Measurements from ENCODE around the gene FGFR3. TPM values are rescaled to one million over a fixed set of nuclear protein-coding genes. Genes with fewer than 3 reads are reported as not detected.
"Not testable (repeated sequence)": the region's sequence is repeated elsewhere in the genome, so short reads cannot be mapped to it uniquely, and the experiment has no call there.

The FGFR3 gene
- total RNA-seq, 2 experiments from 2014 or later, result not detected

GRCh38 chr4:1821679-1822567, 28.8 kb downstream of the FGFR3 start:
- no peaks in the 10 kb centered on the region for H3K9me3 Mint-ChIP-seq
- peaks cover 23% of the 10 kb centered on the region for H3K36me3 Mint-ChIP-seq
- H3K4me1 Mint-ChIP-seq, result no peaks in the 10 kb centered on the region
- H3K4me3 Mint-ChIP-seq, result no peak overlapping the region
- no peak for DNase-seq
- no peak overlapping the region for H3K27ac Mint-ChIP-seq
- H3K27me3 Mint-ChIP-seq, result no peaks in the 10 kb centered on the region

DNA sequence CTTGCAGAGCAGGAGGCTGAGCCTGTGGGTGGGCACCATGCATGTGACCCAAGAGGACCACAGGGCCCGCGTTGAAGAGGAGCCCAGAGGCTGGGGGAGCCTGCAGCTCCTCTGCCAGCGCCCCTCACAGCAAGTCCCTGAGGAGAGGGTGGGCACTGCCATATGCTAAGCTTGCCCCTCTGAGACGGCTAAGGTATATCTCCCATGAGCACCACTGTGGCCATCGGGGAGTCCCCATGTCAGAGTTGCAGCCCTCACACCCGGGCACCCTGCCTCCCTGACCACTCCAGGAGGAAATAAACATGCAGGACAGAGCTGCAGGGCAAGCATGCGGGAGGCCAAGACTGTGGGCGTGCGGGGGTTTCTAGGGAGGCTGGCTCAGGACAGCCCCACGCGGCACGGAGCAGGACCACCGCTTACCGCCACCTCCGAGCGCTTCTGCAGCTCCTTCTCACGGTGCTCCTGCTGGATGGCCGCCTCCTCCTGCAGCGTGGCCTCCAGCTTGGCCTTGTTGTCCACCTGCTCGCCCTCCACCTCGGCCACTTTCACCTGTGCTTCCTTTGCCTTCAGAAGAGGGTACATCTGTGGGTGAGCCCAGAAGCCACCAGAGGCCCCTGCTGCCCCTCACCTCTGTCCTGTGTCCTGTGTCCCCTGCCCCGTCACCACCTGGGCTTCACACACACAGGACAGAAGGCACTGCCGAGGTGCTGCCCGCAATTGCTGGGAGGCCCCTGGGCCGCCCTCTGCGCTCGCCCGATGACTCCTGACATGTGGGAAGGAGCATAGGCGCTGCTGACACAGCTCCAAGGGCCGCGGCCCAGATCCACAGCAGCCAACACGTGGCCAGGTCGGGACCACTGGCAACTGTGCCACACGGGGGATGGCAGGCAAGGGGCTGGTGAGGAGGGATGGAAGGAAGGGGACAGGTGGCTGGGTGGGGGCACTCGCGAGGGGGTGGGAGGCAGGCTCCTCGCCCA, 29.8 kb downstream of the FGFR3 start:
- no peaks in the 10 kb centered on the region for H3K9me3 Mint-ChIP-seq
- H3K27ac Mint-ChIP-seq, result no peak overlapping the region
- H3K4me1 Mint-ChIP-seq, result no peaks in the 10 kb centered on the region
- no peak overlapping the region for H3K4me3 Mint-ChIP-seq
- H3K27me3 Mint-ChIP-seq, result no peaks in the 10 kb centered on the region
- DNase-seq, result no peak
- peaks cover 23% of the 10 kb centered on the region for H3K36me3 Mint-ChIP-seq

GRCh38 chr4:1823545-1823932, 30.4 kb downstream of the FGFR3 start:
- H3K36me3 Mint-ChIP-seq, result peaks cover 18% of the 10 kb centered on the region

DNA sequence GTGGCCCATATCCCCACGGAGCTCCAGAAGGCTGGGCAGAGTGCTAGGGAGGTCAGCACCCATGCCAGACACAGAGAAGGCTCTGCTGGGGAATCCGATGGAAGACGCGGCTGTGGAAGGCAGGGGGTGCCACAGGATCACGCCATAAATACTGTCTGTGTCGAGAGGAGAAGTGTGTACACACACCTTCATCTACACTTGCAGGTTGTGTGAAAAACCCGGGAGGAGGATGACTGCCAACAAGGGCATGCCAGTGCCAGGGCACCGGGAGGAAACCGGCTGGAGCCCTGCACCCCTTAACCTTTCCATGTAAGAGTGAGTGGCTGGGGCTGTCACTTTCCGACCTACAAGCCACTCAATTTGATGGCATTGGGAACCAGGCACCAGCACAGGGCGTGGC, 31.7 kb downstream of the FGFR3 start:
- no peaks in the 10 kb centered on the region for H3K4me1 Mint-ChIP-seq
- no peaks in the 10 kb centered on the region for H3K9me3 Mint-ChIP-seq
- DNase-seq, result no peak
- no peaks in the 10 kb centered on the region for H3K27me3 Mint-ChIP-seq
- no peak overlapping the region for H3K27ac Mint-ChIP-seq
- no peak overlapping the region for H3K4me3 Mint-ChIP-seq
- peaks cover 20% of the 10 kb centered on the region for H3K36me3 Mint-ChIP-seq

More at GRCh38 chr4:1823545-1823932, 30.4 kb downstream of the FGFR3 start:
- H3K27me3 Mint-ChIP-seq, result no peaks in the 10 kb centered on the region
- DNase-seq, result no peak
- no peaks in the 10 kb centered on the region for H3K9me3 Mint-ChIP-seq
- no peak overlapping the region for H3K27ac Mint-ChIP-seq
- H3K4me3 Mint-ChIP-seq, result no peak overlapping the region
- no peaks in the 10 kb centered on the region for H3K4me1 Mint-ChIP-seq

DNA sequence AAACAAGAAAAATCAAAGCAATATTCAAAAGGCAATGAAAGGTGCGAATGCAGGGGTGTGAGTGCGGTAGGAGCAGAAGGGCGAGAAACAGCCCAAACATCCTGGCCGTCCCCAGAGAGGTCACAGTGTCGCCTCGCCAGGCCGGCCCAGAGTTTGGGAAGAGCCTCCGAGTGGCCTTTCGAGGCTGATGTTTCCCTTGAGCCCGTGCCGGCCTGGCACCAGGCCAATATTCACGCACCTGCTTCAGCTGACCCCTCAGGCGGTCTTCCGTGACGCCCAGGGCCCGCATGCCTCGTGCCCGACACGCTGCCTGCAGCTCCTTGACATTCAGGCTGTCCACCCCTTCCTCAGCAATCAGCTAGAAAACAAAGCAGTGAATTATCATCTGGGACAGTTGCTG, 32.2 kb downstream of the FGFR3 start:
- H3K27ac Mint-ChIP-seq, result no peak overlapping the region
- DNase-seq, result no peak
- peaks cover 24% of the 10 kb centered on the region for H3K36me3 Mint-ChIP-seq
- H3K9me3 Mint-ChIP-seq, result no peaks in the 10 kb centered on the region
- H3K27me3 Mint-ChIP-seq, result no peaks in the 10 kb centered on the region
- no peak overlapping the region for H3K4me3 Mint-ChIP-seq
- H3K4me1 Mint-ChIP-seq, result no peaks in the 10 kb centered on the region

DNA sequence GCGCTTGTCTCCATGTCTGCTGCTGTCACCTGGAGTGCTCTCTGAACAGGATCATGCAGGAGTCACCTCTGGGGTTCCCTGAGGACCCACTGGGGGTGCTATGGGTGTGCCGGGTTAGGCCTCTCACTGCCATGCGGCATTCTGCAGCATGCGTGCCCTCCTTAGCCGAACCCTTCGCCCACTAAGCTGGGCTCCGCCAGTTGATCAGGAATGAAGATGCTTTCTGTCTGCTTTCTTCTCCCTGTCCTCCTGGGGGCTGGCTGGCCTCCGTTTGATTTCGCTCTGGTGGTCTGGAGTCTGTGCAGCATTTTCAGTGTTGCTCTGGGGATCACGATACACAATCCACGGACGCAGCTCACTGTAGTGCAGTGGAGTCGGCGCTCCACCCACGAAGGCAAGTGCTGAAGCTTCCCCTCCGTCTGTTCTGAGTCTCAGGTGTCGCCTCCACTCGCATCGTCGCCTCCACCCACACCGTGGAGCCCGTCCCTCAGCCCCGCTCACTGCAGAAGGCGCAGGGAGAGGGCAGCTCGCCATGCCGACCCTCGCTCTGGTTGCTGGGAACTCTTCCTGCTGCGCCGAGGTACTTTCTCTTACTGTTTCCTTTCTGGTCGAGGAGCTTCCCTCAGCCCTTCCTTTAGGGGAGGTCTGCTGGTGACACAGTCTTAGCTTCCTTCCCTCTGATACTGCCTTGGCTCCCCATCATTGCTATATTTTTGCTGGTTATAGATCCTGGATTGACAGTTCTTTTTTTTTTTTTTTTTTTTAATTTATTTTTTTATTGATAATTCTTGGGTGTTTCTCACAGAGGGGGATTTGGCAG, 33.6 kb downstream of the FGFR3 start:
- Mint-ChIP-seq H3K36me3 (peaks cover 24% of the 10 kb centered on the region), H3K27me3 (no peaks in the 10 kb centered on the region), H3K4me1 (no peaks in the 10 kb centered on the region), H3K27ac (no peak overlapping the region), H3K4me3 (no peak overlapping the region), H3K9me3 (no peaks in the 10 kb centered on the region)
- no peak for DNase-seq

GRCh38 chr4:1830234-1830633, 37.1 kb downstream of the FGFR3 start:
- H3K4me1 Mint-ChIP-seq, result peaks cover 9% of the 10 kb centered on the region
- H3K4me3 Mint-ChIP-seq, result no peak overlapping the region
- H3K36me3 Mint-ChIP-seq, result peaks cover 22% of the 10 kb centered on the region
- no peaks in the 10 kb centered on the region for H3K27me3 Mint-ChIP-seq
- DNase-seq, result no peak
- H3K9me3 Mint-ChIP-seq, result no peaks in the 10 kb centered on the region
- H3K27ac Mint-ChIP-seq, result no peak overlapping the region

- no peak for DNase-seq
- peaks cover 9% of the 10 kb centered on the region for H3K4me1 Mint-ChIP-seq
- H3K27ac Mint-ChIP-seq, result no peak overlapping the region
- no peaks in the 10 kb centered on the region for H3K9me3 Mint-ChIP-seq
- H3K27me3 Mint-ChIP-seq, result no peaks in the 10 kb centered on the region
- H3K4me3 Mint-ChIP-seq, result no peak overlapping the region
- peaks cover 22% of the 10 kb centered on the region for H3K36me3 Mint-ChIP-seq
These were observed 37.6 kb downstream of the FGFR3 start for GRCh38 chr4:1830642-1831228.

DNA sequence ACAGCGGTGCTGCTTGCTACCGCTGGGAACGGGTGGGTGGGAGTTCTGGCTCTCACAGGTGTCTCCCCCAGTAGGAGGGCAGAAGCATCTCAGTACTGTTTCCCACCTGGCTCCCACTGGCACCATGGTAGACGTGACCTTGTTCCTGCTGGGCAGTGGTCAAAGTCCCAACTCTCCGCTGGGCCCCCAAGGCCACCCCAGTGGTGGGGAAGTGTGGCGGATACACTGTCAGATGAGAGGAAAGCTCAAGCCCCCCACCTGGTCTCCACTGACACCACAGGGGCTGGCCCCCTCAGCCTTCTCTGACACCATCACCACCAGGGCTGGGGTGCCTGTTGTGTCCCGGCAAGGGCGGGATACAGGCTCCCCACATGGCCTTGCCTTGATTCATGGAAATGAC, 38.2 kb downstream of the FGFR3 start:
- H3K4me3 Mint-ChIP-seq, result no peak overlapping the region
- no peaks in the 10 kb centered on the region for H3K27me3 Mint-ChIP-seq
- H3K4me1 Mint-ChIP-seq, result peaks cover 9% of the 10 kb centered on the region
- no peak overlapping the region for H3K27ac Mint-ChIP-seq
- no peaks in the 10 kb centered on the region for H3K9me3 Mint-ChIP-seq
- DNase-seq, result no peak
- H3K36me3 Mint-ChIP-seq, result peaks cover 20% of the 10 kb centered on the region

GRCh38 chr4:1832690-1833089, 39.6 kb downstream of the FGFR3 start:
- Mint-ChIP-seq H3K27ac (no peak overlapping the region), H3K27me3 (no peaks in the 10 kb centered on the region)

DNA sequence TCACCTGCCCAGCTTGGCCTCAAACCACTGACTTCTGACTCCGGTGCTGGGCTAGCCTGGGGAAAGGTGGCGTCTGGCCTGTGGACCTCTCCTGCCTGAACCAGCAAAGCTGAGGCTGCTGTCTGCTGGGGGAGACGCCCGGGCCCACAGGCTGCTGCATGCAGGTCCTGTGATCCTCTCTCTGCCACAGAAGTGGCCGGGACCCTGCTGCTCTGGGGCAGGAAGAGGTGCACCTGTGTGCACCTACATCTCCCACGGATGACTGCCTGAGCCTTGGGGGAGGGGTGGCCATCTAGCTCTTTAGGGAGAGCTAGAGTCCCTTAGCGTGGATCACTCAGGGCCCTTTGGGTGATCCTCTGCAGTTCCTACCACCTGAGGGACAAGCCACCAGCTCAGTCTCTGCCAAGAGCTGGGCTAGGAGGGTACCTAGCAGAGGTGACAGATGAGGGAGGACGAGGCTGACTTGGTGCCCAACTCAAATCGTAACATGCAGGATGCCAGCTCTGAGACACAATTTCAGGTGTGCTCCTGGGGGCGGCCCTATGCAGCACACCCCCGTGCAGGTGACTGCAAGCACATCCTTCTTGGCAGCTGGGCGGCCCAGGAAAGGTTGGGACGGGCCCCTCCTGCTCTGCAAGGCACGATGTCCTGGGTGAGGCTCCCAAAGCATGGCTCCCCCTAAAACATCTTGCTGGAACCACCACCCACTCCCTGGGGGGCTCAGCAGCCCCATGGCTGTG, 40.4 kb downstream of the FGFR3 start:
- Mint-ChIP-seq H3K4me3 (no peak overlapping the region), H3K9me3 (no peaks in the 10 kb centered on the region), H3K27me3 (no peaks in the 10 kb centered on the region), H3K4me1 (peaks cover 9% of the 10 kb centered on the region), H3K36me3 (peaks cover 18% of the 10 kb centered on the region), H3K27ac (no peak overlapping the region)
- no peak for DNase-seq

More at GRCh38 chr4:1832690-1833089, 39.6 kb downstream of the FGFR3 start:
- no peak overlapping the region for H3K4me3 Mint-ChIP-seq
- peaks cover 9% of the 10 kb centered on the region for H3K4me1 Mint-ChIP-seq
- peaks cover 18% of the 10 kb centered on the region for H3K36me3 Mint-ChIP-seq
- no peaks in the 10 kb centered on the region for H3K9me3 Mint-ChIP-seq
- DNase-seq, result no peak

GRCh38 chr4:1834047-1834775, 41.1 kb downstream of the FGFR3 start:
- Mint-ChIP-seq H3K9me3 (no peaks in the 10 kb centered on the region), H3K4me1 (peaks cover 9% of the 10 kb centered on the region), H3K27me3 (no peaks in the 10 kb centered on the region), H3K27ac (peak overlapping the region; percentile 75), H3K4me3 (no peak overlapping the region), H3K36me3 (peaks cover 21% of the 10 kb centered on the region)
- no peak for DNase-seq

DNA sequence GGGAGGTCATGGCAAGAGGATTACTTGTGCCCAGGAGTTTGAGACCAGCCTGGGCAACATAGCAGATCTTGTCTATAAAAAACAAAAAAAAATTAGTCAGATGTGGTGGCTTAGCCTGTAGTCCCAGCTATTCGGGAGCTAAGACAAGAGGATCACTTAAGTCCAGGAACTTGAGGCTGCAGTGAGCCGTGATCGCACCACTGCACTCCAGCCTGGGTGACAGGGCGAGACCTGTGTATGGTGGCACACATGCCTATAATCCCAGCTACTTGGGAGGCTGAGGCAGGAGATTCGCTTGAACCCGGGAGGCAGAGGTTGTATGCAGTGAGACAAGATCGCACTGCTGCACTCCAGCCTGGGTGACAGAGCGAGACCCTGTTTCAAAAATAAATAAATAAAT, 42.7 kb downstream of the FGFR3 start:
- H3K4me1 Mint-ChIP-seq, H3K9me3 Mint-ChIP-seq, H3K27ac Mint-ChIP-seq, DNase-seq, H3K27me3 Mint-ChIP-seq, H3K4me3 Mint-ChIP-seq: not testable (repeated sequence)
- peaks cover 13% of the 10 kb centered on the region for H3K36me3 Mint-ChIP-seq
